Measurements from ENCODE around the gene MTRR. TPM values are rescaled to one million over a fixed set of nuclear protein-coding genes. Genes with fewer than 3 reads are reported as not detected.
A peak's percentile ranks its signal among the peaks of the same experiment; 100 is the strongest.

Gene MTRR
- total and polyA plus RNA-seq, 4 experiments from 2014 or later = 50.9 to 117 (median 102) TPM

DNA sequence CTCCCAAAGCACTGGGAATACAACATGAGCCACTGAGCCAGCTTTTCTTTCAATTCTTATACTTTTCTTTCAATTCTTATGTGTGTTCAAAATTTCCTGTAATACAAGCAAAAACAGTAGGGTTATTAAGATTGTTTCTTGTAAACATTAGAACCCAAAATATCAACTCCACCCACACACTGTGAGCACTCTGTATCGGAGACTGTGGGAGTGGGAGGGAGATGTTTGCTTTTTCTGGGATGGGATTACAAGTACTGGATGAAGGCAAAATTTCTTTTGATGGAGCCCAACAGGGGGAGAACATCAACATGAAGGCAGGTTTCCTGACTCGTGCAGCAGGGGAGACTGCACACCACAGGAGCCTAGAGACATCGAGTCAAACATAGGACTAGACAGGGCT, 13.3 kb upstream of the MTRR start:
- intact Hi-C loops (cut with micrococcal nuclease) = loop anchor here (5.0 kb wide), 1 partner anchor 1073 kb away; no protein-coding TSS in a partner anchor
- ChIA-PET CTCF (ENCODE audit: partially characterized antibody) (interaction anchor here (0.7 to 6.6 kb wide), 5 partner anchors 10 to 594 kb away, joined by 3 to 45 read pairs (median 12); partner anchors contain the start of genes FASTKD3 and MTRR), POLR2A (ENCODE audit: partially characterized antibody) (no interaction called here)
- Histone ChIP-seq H3K9me3 (ENCODE audit: control insufficient read depth in 1 of 2, low read length in 2 of 2) (no peaks in the 10 kb centered on the region), H3K4me1 (ENCODE audit: insufficient read depth, low read length) (peaks cover 34% of the 10 kb centered on the region), H3K27ac (ENCODE audit: low read depth, low read length) (no peak overlapping the region), H3K36me3 (ENCODE audit: insufficient read depth, low read length) (no peaks in the 10 kb centered on the region), H3K27me3 (ENCODE audit: insufficient read depth, low read length) (no peaks in the 10 kb centered on the region), H3K4me3 (ENCODE audit: low read length in 2 of 2) (no peak overlapping the region)
- Mint-ChIP-seq H3K27ac (no peak overlapping the region), H3K36me3 (peaks cover 10 to 17% of the 10 kb centered on the region in 2 donors), H3K4me1 (peaks cover 27 to 41% (median 34%) of the 10 kb centered on the region in 4 donors), H3K4me3 (no peak overlapping the region), H3K27me3 (no peaks in the 10 kb centered on the region), H3K9me3 (no peaks in the 10 kb centered on the region)
- no peak for DNase-seq

GRCh38 chr5:7856855-7857254, 12.1 kb upstream of the MTRR start:
- H3K27ac ChIP-seq (ENCODE audit: low read depth, low read length) = no peak overlapping the region
- peaks cover 24% of the 10 kb centered on the region for H3K4me1 ChIP-seq (ENCODE audit: insufficient read depth, low read length)
- ChIA-PET CTCF (ENCODE audit: partially characterized antibody) (interaction anchor here (0.9 to 6.6 kb wide), 10 partner anchors 9 to 1088 kb away, joined by 3 to 45 read pairs (median 6); partner anchors contain the start of genes FASTKD3 and MTRR), POLR2A (ENCODE audit: partially characterized antibody) (interaction anchor here (2.2 to 2.3 kb wide), 2 partner anchors 12 to 16 kb away, joined by 13 to 30 read pairs; partner anchors contain the start of genes FASTKD3 and MTRR)
- H3K36me3 ChIP-seq (ENCODE audit: insufficient read depth, low read length) = peaks cover 5% of the 10 kb centered on the region
- peaks cover 21 to 33% (median 27%) of the 10 kb centered on the region in 4 donors for H3K4me1 Mint-ChIP-seq
- H3K27ac Mint-ChIP-seq = no peak overlapping the region
- peaks cover 15 to 26% of the 10 kb centered on the region in 2 donors for H3K36me3 Mint-ChIP-seq
- peak in 4 of 5 donors; percentile 36 to 46 (median 42) for DNase-seq
- H3K4me3 ChIP-seq (ENCODE audit: low read length in 2 of 2) = no peak overlapping the region
- no peaks in the 10 kb centered on the region for H3K27me3 Mint-ChIP-seq
- H3K4me3 Mint-ChIP-seq = no peak overlapping the region
- no peaks in the 10 kb centered on the region for H3K9me3 ChIP-seq (ENCODE audit: control insufficient read depth in 1 of 2, low read length in 2 of 2)
- no peaks in the 10 kb centered on the region for H3K27me3 ChIP-seq (ENCODE audit: insufficient read depth, low read length)
- intact Hi-C loops (cut with micrococcal nuclease) = loop anchor here (5.0 kb wide), 1 partner anchor 1075 kb away; no protein-coding TSS in a partner anchor
- H3K9me3 Mint-ChIP-seq = no peaks in the 10 kb centered on the region

DNA sequence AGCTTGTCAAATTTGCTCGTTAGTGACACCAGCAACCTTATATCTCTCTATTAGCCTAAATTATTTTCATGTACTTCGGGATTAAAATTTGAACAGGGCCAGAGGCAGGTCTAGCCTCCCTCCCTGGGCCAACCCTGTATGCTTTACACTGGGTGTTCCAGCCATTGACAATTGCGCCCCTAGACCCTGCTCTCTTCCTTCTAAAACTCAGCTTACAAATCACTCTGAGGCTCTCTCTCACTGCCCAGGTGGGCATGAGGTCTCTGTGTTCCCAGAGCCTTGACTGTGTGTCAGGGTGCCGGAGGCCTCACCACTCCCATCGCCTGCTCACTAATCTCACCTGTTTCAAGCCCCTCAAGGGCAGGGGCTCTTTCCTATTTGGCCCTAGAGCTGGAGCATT, 11.6 kb upstream of the MTRR start:
- Histone ChIP-seq H3K4me1 (ENCODE audit: insufficient read depth, low read length) (peaks cover 20% of the 10 kb centered on the region), H3K4me3 (ENCODE audit: low read length in 2 of 2) (no peak overlapping the region), H3K27ac (ENCODE audit: low read depth, low read length) (no peak overlapping the region), H3K9me3 (ENCODE audit: control insufficient read depth in 1 of 2, low read length in 2 of 2) (no peaks in the 10 kb centered on the region), H3K36me3 (ENCODE audit: insufficient read depth, low read length) (peaks cover 8% of the 10 kb centered on the region), H3K27me3 (ENCODE audit: insufficient read depth, low read length) (no peaks in the 10 kb centered on the region)
- POLR2A ChIA-PET (ENCODE audit: partially characterized antibody) = interaction anchor here (2.2 to 2.3 kb wide), 2 partner anchors 11 to 15 kb away, joined by 13 to 30 read pairs; partner anchors contain the start of genes FASTKD3 and MTRR
- Mint-ChIP-seq H3K36me3 (peaks cover 16 to 28% of the 10 kb centered on the region in 2 donors), H3K4me1 (peaks cover 16 to 28% (median 22%) of the 10 kb centered on the region in 4 donors), H3K4me3 (peak overlapping the region in 2 of 8 donors; percentile 9 to 32), H3K9me3 (no peaks in the 10 kb centered on the region), H3K27ac (peak overlapping the region in 4 of 7 donors; percentile 6 to 61 (median 46)), H3K27me3 (no peaks in the 10 kb centered on the region)
- intact Hi-C loops (cut with micrococcal nuclease) = loop anchor here (5.0 kb wide), 1 partner anchor 1075 kb away; no protein-coding TSS in a partner anchor
- CTCF ChIA-PET (ENCODE audit: partially characterized antibody) = interaction anchor here (1.2 to 6.6 kb wide), 10 partner anchors 9 to 1089 kb away, joined by 3 to 45 read pairs (median 6); partner anchors contain the start of genes FASTKD3 and MTRR
- no peak for DNase-seq

DNA sequence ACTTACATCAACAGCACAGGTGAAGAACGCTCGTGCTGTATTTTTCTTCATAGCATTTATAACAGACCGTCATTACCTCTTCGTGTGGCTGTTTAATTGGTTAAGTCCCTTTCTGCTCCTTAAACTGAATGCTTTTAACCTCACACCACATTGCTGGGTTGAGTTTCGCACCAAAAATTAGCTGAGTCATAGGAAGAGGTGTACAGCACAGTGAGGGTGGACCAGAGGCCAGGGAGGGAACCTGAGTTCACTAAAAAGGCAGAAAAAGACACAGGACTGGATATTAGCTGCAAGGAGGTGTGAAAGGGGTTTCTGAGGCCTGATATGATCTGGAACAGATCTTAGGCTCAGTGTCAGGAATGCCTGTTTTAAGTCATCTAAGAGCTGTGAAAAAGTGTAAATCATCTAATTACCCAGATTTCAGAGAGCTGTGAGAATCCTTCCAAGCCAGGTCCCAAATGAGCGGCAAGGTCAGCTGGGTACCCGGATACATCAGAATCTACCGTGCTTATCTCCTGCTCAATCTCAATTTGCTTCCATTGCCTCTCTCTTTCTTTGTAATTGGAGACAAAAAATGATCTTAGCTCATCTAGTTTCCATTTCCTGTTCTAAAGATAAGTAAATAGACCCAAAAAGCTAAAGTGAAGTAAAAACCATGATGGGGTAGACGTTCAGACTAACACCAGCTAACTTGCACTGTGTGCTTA, 10.9 kb upstream of the MTRR start:
- no peak overlapping the region for H3K27ac ChIP-seq (ENCODE audit: low read depth, low read length)
- ChIA-PET POLR2A (ENCODE audit: partially characterized antibody) (interaction anchor here (2.2 to 2.3 kb wide), 2 partner anchors 10 to 14 kb away, joined by 13 to 30 read pairs; partner anchors contain the start of genes FASTKD3 and MTRR), CTCF (ENCODE audit: partially characterized antibody) (interaction anchor here (0.8 to 6.6 kb wide), 12 partner anchors 9 to 1089 kb away, joined by 3 to 45 read pairs (median 4); partner anchors contain the start of genes FASTKD3 and MTRR)

GRCh38 chr5:7866196-7866595, 2.8 kb upstream of the MTRR start:
- peaks cover 31 to 56% of the 10 kb centered on the region in 2 donors for H3K36me3 Mint-ChIP-seq
- H3K9me3 ChIP-seq (ENCODE audit: control insufficient read depth in 1 of 2, low read length in 2 of 2) = no peaks in the 10 kb centered on the region
- peak overlapping the region in 2 of 7 donors; percentile 12 to 36 for H3K27ac Mint-ChIP-seq
- H3K4me3 ChIP-seq (ENCODE audit: low read length in 2 of 2) = no peak overlapping the region
- intact Hi-C loops (cut with micrococcal nuclease) = loop anchor here (5.0 kb wide), 1 partner anchor 1154 kb away; the partner anchor contains the start of gene TENT4A
- peaks cover 0 to 2% (median 0%) of the 10 kb centered on the region in 8 donors for H3K9me3 Mint-ChIP-seq
- H3K4me1 ChIP-seq (ENCODE audit: insufficient read depth, low read length) = peaks cover 40% of the 10 kb centered on the region
- H3K4me1 Mint-ChIP-seq = peaks cover 30 to 57% (median 51%) of the 10 kb centered on the region in 4 donors
- H3K4me3 Mint-ChIP-seq = no peak overlapping the region
- ChIA-PET POLR2A (ENCODE audit: partially characterized antibody) (no interaction called here), CTCF (ENCODE audit: partially characterized antibody) (interaction anchor here (0.7 to 1.5 kb wide), 2 partner anchors 16 to 42 kb away, joined by 3 to 4 read pairs; no protein-coding TSS in a partner anchor)
- DNase-seq = no peak
- H3K27me3 ChIP-seq (ENCODE audit: insufficient read depth, low read length) = no peaks in the 10 kb centered on the region
- H3K27ac ChIP-seq (ENCODE audit: low read depth, low read length) = no peak overlapping the region
- no peaks in the 10 kb centered on the region for H3K27me3 Mint-ChIP-seq
- H3K36me3 ChIP-seq (ENCODE audit: insufficient read depth, low read length) = peaks cover 24% of the 10 kb centered on the region

More for the DNA sequence above, 10.9 kb upstream of the MTRR start:
- no peaks in the 10 kb centered on the region for H3K9me3 Mint-ChIP-seq
- H3K4me3 Mint-ChIP-seq = peak overlapping the region in 4 of 8 donors; percentile 39 to 70 (median 50)
- no peaks in the 10 kb centered on the region for H3K9me3 ChIP-seq (ENCODE audit: control insufficient read depth in 1 of 2, low read length in 2 of 2)
- no peaks in the 10 kb centered on the region for H3K27me3 Mint-ChIP-seq
- peaks cover 13% of the 10 kb centered on the region for H3K36me3 ChIP-seq (ENCODE audit: insufficient read depth, low read length)
- H3K27ac Mint-ChIP-seq = peak overlapping the region; percentile 44 to 89 (median 61)
- intact Hi-C loops (cut with micrococcal nuclease) = loop anchor here (1.0 to 5.0 kb wide), 2 partner anchors 11 to 1076 kb away; partner anchors contain the start of genes FASTKD3 and MTRR
- H3K27me3 ChIP-seq (ENCODE audit: insufficient read depth, low read length) = no peaks in the 10 kb centered on the region
- H3K4me1 Mint-ChIP-seq = peaks cover 13 to 20% (median 18%) of the 10 kb centered on the region in 4 donors
- DNase-seq = peak in 1 of 5 donors; percentile 7
- H3K4me3 ChIP-seq (ENCODE audit: low read length in 2 of 2) = no peak overlapping the region
- H3K4me1 ChIP-seq (ENCODE audit: insufficient read depth, low read length) = peaks cover 19% of the 10 kb centered on the region
- peaks cover 19 to 35% of the 10 kb centered on the region in 2 donors for H3K36me3 Mint-ChIP-seq

DNA sequence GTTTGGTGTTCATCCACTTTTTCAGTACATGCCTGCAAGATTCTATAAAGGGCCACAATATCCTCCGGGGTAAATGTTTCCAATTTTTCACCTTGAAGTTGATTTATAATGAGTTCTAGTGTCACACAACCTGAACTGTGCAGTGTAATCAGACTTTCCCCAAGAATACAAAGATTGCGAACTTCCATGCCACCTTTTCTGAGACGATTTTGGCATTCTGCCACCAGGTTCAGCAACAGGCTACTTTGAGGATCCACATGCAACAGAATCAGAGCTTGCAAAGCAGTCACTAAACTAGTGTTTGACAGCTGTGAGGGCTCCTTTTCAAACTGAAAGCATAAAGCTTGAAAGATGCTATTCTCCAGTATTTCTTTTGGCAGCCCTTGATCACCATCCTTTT, 1.7 kb upstream of the MTRR start:
- H3K27ac ChIP-seq (ENCODE audit: low read depth, low read length) = no peak overlapping the region
- peaks cover 24 to 54% of the 10 kb centered on the region in 2 donors for H3K36me3 Mint-ChIP-seq
- H3K4me3 ChIP-seq (ENCODE audit: low read length in 2 of 2) = no peak overlapping the region
- no peaks in the 10 kb centered on the region for H3K27me3 ChIP-seq (ENCODE audit: insufficient read depth, low read length)
- no peaks in the 10 kb centered on the region for H3K27me3 Mint-ChIP-seq
- CTCF ChIA-PET (ENCODE audit: partially characterized antibody) = interaction anchor here (1.3 to 3.9 kb wide), 3 partner anchors 10 to 20 kb away, joined by 4 to 25 read pairs (median 4); no protein-coding TSS in a partner anchor
- H3K4me3 Mint-ChIP-seq = peak overlapping the region in 6 of 8 donors; percentile 9 to 91 (median 38)
- no peaks in the 10 kb centered on the region for H3K9me3 ChIP-seq (ENCODE audit: control insufficient read depth in 1 of 2, low read length in 2 of 2)
- H3K9me3 Mint-ChIP-seq = peaks cover 0 to 2% (median 0%) of the 10 kb centered on the region in 8 donors
- intact Hi-C loops (cut with micrococcal nuclease) = loop anchor here (5.0 kb wide), 1 partner anchor 1155 kb away; the partner anchor contains the start of gene TENT4A
- no peak for DNase-seq
- peak overlapping the region in 1 of 7 donors; percentile 33 for H3K27ac Mint-ChIP-seq
- POLR2A ChIA-PET (ENCODE audit: partially characterized antibody) = interaction anchor here (2.1 to 3.1 kb wide), 3 partner anchors 7 to 19 kb away, joined by 9 to 30 read pairs (median 12); no protein-coding TSS in a partner anchor
- H3K4me1 ChIP-seq (ENCODE audit: insufficient read depth, low read length) = peaks cover 51% of the 10 kb centered on the region
- peaks cover 15% of the 10 kb centered on the region for H3K36me3 ChIP-seq (ENCODE audit: insufficient read depth, low read length)
- H3K4me1 Mint-ChIP-seq = peaks cover 40 to 68% (median 61%) of the 10 kb centered on the region in 4 donors

Data from CD4-positive, alpha-beta memory T cell (primary cell).